Measurements from ENCODE around the gene PODXL. TPM values are rescaled to one million over a fixed set of nuclear protein-coding genes. Genes with fewer than 3 reads are reported as not detected.

PODXL gene
- total RNA-seq, 1 experiment from 2014 or later = 727 TPM

- H2BK120ac ChIP-seq (ENCODE audit: low read depth, low read length, poor library complexity, severe bottlenecking) = no peak overlapping the region
- H3K23ac ChIP-seq (ENCODE audit: insufficient read length, low read depth, low read length) = no peak overlapping the region
- H3K27me3 ChIP-seq (ENCODE audit: insufficient read depth, low read length) = no peaks in the 10 kb centered on the region
- no peaks in the 10 kb centered on the region for H3K9me3 ChIP-seq (ENCODE audit: control insufficient read depth, low read depth, low read length)
- DNase-seq = peak; percentile 30
- no peak for TF ChIP-seq CTCF (conservative IDR thresholded peaks at IDR 0.05)
- H3K4ac ChIP-seq (ENCODE audit: low read depth, low read length) = no peak overlapping the region
- H2AK5ac ChIP-seq (ENCODE audit: insufficient read length, low read length) = no peak overlapping the region
- no peak overlapping the region for H3K4me2 ChIP-seq (ENCODE audit: insufficient read depth, insufficient read length, low read length)
- no peaks in the 10 kb centered on the region for H3K27me3 Mint-ChIP-seq (ENCODE audit: low read depth)
- no CpG with 5 or more reads among the region's 9 CpGs for WGBS (ENCODE audit: extremely low coverage, insufficient read length, low lambda C conversion rate)
- H4K5ac ChIP-seq (ENCODE audit: insufficient read length, low read depth, low read length) = no peak overlapping the region
- H2BK20ac ChIP-seq (ENCODE audit: low read depth, low read length, poor library complexity, severe bottlenecking) = no peak overlapping the region
- peaks cover 17% of the 10 kb centered on the region; the same call in 1 of the 2 replicates for H3K4me1 ChIP-seq (ENCODE audit: insufficient read depth, low read length)
- no peak overlapping the region for H3K27ac ChIP-seq (ENCODE audit: insufficient read length, low read depth, low read length)
- no peak overlapping the region for H3K4me3 Mint-ChIP-seq
- H3K9ac ChIP-seq (ENCODE audit: extremely low read depth, insufficient read length, low read length) = no peak overlapping the region
- peak overlapping the region in 2 of 3 experiments; percentile 48 to 91; a peak in 1 of 7 replicates for H3K27ac Mint-ChIP-seq
- no peaks in the 10 kb centered on the region for H3K79me1 ChIP-seq (ENCODE audit: insufficient read depth, low read depth, low read length, poor library complexity, severe bottlenecking)
- H4K8ac ChIP-seq (replicated peaks; ENCODE audit: insufficient read length, low read depth, low read length) = no peak overlapping the region
- peaks cover 4% of the 10 kb centered on the region for H4K20me1 ChIP-seq (ENCODE audit: control insufficient read depth, insufficient read depth, insufficient read length)
- H2BK15ac ChIP-seq (ENCODE audit: low read depth, low read length) = no peak overlapping the region
- H3K4me1 Mint-ChIP-seq = peaks cover 58 to 81% of the 10 kb centered on the region in 2 experiments
- H3T11ph ChIP-seq (ENCODE audit: low read length) = no peak overlapping the region
- H3K56ac ChIP-seq (ENCODE audit: insufficient read length, low read depth, low read length) = no peak overlapping the region
- H3K14ac ChIP-seq (ENCODE audit: insufficient read depth, low read length) = peak overlapping the region; percentile 26; the same call in 1 of the 2 replicates
- H2BK12ac ChIP-seq (ENCODE audit: insufficient read length, low read depth, low read length) = no peak overlapping the region
- H2AFZ ChIP-seq (ENCODE audit: low read length) = no peak overlapping the region
- no peaks in the 10 kb centered on the region for H3K9me3 Mint-ChIP-seq
- H3K79me2 ChIP-seq (ENCODE audit: insufficient read depth, low read length) = peaks cover 92% of the 10 kb centered on the region
- no peak overlapping the region for H2BK5ac ChIP-seq (ENCODE audit: insufficient read length, low read length)
- H3K36me3 Mint-ChIP-seq (ENCODE audit: insufficient read depth in 1 of 3, low read depth in 3 of 3) = peaks cover 50 to 82% (median 81%) of the 10 kb centered on the region in 3 experiments
- no peak overlapping the region for H3K18ac ChIP-seq (ENCODE audit: insufficient read length, low read depth, low read length)
- H3K23me2 ChIP-seq (ENCODE audit: insufficient read length, low read depth, low read length, poor library complexity, severe bottlenecking) = no peaks in the 10 kb centered on the region
- H4K91ac ChIP-seq (ENCODE audit: insufficient read length, low read depth, low read length) = no peak overlapping the region
Measured at GRCh38 chr7:131533151-131533559, 23.3 kb downstream of the PODXL start.
